Measurements from ENCODE around the gene MIPEP. TPM values are rescaled to one million over a fixed set of nuclear protein-coding genes. Genes with fewer than 3 reads are reported as not detected.

The MIPEP gene
- total RNA-seq, 4 donors from 2014 or later, result 12.1 to 25.7 (median 19.5) TPM

DNA sequence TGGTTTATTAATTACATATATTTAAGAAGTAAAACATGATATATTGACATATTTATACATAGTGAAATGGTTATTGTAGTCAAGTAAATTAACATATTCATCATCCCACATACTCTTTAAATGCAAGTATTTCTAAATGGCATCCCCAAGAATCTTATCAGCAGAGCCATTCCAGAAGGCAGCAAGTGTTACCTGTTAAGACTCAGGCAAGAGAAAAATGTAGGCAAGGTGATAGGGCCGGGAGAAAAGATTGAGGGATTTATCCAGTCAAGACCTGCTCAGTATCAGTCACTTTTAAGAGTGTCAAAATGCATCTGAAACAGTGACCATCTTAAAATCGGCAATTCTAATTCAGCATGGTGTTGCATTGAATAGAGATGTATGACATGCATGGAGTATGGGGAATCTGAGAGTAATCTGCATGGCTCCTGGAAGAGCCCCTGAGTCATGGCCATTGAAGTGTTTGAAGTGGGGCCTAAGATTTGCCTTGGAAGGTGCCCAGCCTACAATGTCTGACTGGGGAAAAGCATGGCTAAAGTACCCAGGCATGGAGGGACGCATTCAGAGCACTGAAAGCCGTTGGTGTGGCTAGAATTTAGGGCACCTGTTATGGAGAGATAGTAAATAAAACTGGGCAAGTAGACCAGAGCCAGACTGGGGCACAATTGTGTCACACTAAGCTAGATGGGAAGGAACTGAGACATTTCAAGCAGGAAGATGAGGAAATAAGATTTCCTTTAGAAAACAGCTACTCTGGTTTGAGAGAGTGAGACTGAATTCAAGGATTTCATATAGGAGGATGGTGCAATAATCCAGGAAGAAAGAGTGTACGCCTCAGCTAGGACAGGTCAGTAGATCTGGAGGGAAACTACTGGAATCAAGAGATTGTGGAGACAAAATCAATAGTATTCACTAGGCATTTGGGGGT, 33.1 kb upstream of the MIPEP start:
- no peak overlapping the region for H3K4me3 ChIP-seq
- TF ChIP-seq, protein P1, sequence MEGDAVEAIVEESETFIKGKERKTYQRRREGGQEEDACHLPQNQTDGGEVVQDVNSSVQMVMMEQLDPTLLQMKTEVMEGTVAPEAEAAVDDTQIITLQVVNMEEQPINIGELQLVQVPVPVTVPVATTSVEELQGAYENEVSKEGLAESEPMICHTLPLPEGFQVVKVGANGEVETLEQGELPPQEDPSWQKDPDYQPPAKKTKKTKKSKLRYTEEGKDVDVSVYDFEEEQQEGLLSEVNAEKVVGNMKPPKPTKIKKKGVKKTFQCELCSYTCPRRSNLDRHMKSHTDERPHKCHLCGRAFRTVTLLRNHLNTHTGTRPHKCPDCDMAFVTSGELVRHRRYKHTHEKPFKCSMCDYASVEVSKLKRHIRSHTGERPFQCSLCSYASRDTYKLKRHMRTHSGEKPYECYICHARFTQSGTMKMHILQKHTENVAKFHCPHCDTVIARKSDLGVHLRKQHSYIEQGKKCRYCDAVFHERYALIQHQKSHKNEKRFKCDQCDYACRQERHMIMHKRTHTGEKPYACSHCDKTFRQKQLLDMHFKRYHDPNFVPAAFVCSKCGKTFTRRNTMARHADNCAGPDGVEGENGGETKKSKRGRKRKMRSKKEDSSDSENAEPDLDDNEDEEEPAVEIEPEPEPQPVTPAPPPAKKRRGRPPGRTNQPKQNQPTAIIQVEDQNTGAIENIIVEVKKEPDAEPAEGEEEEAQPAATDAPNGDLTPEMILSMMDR (IDR thresholded peaks at IDR 0.05), result no peak
- no peak for TF ChIP-seq POLR2A (IDR thresholded peaks at IDR 0.05)
- H3K9me3 ChIP-seq, result no peaks in the 10 kb centered on the region
- no peaks in the 10 kb centered on the region for H3K36me3 ChIP-seq
- no peaks in the 10 kb centered on the region for H3K4me1 ChIP-seq
- DNase-seq, result no peak
- intact Hi-C loops (cut with DNase I), result loop anchor here (10.0 kb wide), 1 partner anchor 303 kb away; no protein-coding TSS in a partner anchor
- peaks cover 0 to 3% (median 0%) of the 10 kb centered on the region in 4 donors for H3K27me3 ChIP-seq
- no peak overlapping the region for H3K27ac ChIP-seq
- 53 to 69% methylated on average over 5 of the region's 5 CpGs for WGBS, 2 donors

DNA sequence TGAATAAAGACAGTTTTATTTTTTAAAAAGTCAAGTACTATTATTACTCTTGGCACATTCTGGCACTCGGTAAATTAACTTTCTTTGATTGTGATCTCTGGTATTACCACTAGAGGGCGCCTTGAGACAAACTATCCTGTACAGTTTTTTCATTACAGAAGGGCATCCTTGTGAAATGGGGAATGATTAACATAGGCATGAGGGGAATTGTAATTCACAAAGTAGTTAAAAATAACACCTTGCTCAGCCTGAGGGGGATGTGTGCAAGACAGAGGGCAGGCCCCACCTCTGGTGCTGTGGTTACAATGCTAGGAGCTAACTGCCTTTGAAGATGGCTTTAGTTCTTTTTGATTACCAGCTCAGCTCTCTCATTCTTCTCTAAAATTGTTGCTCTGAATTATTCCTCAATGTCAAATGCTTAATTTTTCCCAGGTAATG, 32.3 kb upstream of the MIPEP start:
- intact Hi-C loops (cut with DNase I), result loop anchor here (10.0 kb wide), 1 partner anchor 303 kb away; no protein-coding TSS in a partner anchor
- WGBS, 2 donors, result 4 to 19% methylated on average over 2 of the region's 2 CpGs
- no peak for DNase-seq
- no peak overlapping the region for H3K4me3 ChIP-seq
- H3K27ac ChIP-seq, result no peak overlapping the region
- TF ChIP-seq, protein P1 (IDR thresholded peaks at IDR 0.05), result peak; percentile 46 to 80 (median 58)
- TF ChIP-seq POLR2A (IDR thresholded peaks at IDR 0.05), result no peak
- H3K27me3 ChIP-seq, result peaks cover 0 to 5% (median 0%) of the 10 kb centered on the region in 4 donors
- H3K9me3 ChIP-seq, result no peaks in the 10 kb centered on the region
- H3K4me1 ChIP-seq, result no peaks in the 10 kb centered on the region
- H3K36me3 ChIP-seq, result no peaks in the 10 kb centered on the region

DNA sequence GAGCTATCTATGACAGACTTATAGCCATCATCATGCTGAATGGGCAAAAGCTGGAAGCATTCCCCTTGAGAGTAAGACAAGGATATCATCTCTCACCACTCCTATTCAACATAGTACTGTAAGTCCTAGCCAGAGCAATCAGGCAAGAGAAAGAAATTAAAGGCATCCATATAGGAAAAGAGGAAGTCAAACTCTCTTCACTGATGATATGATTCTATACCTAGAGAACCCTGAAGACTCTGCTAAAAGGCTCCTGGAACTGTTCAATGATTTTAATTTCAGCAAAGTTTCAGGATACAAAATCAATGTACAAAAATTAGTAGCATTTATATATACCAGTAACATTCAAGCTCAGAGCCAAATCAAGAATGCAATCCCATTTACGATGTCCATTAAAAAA, 29.8 kb upstream of the MIPEP start:
- Histone ChIP-seq H3K36me3 (no peaks in the 10 kb centered on the region), H3K9me3 (no peaks in the 10 kb centered on the region), H3K27me3 (peaks cover 0 to 10% (median 0%) of the 10 kb centered on the region in 4 donors), H3K4me3 (no peak overlapping the region), H3K27ac (no peak overlapping the region), H3K4me1 (no peaks in the 10 kb centered on the region)
- TF ChIP-seq, protein P1 (IDR thresholded peaks at IDR 0.05), result no peak
- TF ChIP-seq POLR2A (IDR thresholded peaks at IDR 0.05), result no peak
- intact Hi-C loops (cut with DNase I), result no loop called here
- no peak for DNase-seq
- WGBS, 2 donors, result 90 to 91% methylated on average over 1 of the region's 1 CpG

DNA sequence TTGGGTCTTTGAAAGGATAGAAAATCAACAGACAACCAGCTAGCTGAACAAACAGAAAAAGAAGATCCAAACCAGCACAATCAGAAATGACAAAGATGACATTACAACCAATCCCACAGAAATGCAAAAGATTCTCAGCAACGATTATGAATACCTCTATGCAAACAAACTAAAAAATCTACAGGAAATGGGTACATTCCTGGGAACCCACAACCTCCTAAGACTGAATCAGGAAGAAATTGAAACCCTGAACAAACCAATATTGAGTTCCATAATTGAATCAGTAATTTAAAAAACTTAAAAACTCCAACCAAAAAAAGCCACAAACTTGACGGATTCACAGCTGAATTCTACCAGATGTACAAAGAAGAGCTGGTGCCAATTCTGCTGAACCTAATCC, 29.0 kb upstream of the MIPEP start:
- Histone ChIP-seq H3K27ac (no peak overlapping the region), H3K4me1 (no peaks in the 10 kb centered on the region), H3K9me3 (no peaks in the 10 kb centered on the region), H3K36me3 (no peaks in the 10 kb centered on the region), H3K27me3 (peaks cover 0 to 10% (median 0%) of the 10 kb centered on the region in 4 donors), H3K4me3 (no peak overlapping the region)
- no peak for DNase-seq
- 45 to 62% methylated on average over 2 of the region's 2 CpGs for WGBS, 2 donors
- intact Hi-C loops (cut with DNase I), result no loop called here
- TF ChIP-seq, protein P1 (IDR thresholded peaks at IDR 0.05), result no peak
- TF ChIP-seq POLR2A (IDR thresholded peaks at IDR 0.05), result no peak

DNA sequence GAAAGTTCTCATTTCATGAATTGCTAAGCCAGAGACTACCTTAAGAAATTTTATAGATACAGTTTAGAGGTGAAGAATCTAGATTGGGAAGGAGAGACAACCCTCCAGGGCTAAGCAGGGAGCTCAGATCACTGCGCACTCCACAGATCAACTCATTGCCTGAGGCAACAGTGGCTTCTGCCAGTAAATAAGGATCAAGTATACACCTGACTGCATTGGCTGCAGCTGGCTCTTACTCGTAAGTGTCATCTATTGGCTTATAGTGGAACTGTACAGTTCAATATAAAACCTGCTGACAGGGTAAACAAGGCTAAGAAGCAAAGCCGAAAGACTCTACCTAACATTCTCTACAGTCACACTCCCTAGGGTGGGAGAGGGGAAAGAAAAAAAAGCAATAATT, 26.1 kb upstream of the MIPEP start:
- TF ChIP-seq POLR2A (IDR thresholded peaks at IDR 0.05), result no peak
- TF ChIP-seq, protein P1 (IDR thresholded peaks at IDR 0.05), result no peak
- 62 to 86% methylated on average over 2 to 3 of the region's 3 CpGs for WGBS, 2 donors
- Histone ChIP-seq H3K4me3 (no peak overlapping the region), H3K4me1 (no peaks in the 10 kb centered on the region), H3K27ac (no peak overlapping the region), H3K27me3 (peaks cover 0 to 10% (median 0%) of the 10 kb centered on the region in 4 donors), H3K9me3 (no peaks in the 10 kb centered on the region), H3K36me3 (no peaks in the 10 kb centered on the region)
- intact Hi-C loops (cut with DNase I), result no loop called here
- no peak for DNase-seq

Measured in esophagus squamous epithelium (tissue), 5 donors.